ENCODE results near the gene BAHD1.

BAHD1 gene
- total RNA-seq = 49.5 to 66.7 reads per million in 2 donors

GRCh38 chr15:40440743-40441564, at the start of gene BAHD1:
BAHD1 (plus strand) TSS chr15:40440953; CDS start chr15:40458465, 17,512 bp downstream.
- peak; percentile 89 for DNase-seq

- no peak for DNase-seq
These were observed 47.5 kb upstream of the BAHD1 start for GRCh38 chr15:40392986-40393948.

GRCh38 chr15:40397688-40398412, 42.9 kb upstream of the BAHD1 start:
- no peak for DNase-seq

GRCh38 chr15:40398413-40398873, 42.3 kb upstream of the BAHD1 start:
- DNase-seq = no peak

- no peak for DNase-seq
These were observed 41.4 kb upstream of the BAHD1 start for GRCh38 chr15:40399370-40399769.

GRCh38 chr15:40405501-40406381, 35.0 kb upstream of the BAHD1 start, which contains the start of gene IVD:
IVD (plus strand) TSS chr15:40405795; CDS start chr15:40405828, 33 bp downstream.
- DNase-seq = peak; percentile 68

- no peak for DNase-seq
These were observed 33.3 kb upstream of the BAHD1 start for GRCh38 chr15:40407330-40407990.

- DNase-seq = no peak
These were observed 31.4 kb upstream of the BAHD1 start for GRCh38 chr15:40409366-40409765.

- DNase-seq = no peak
These were observed 30.3 kb upstream of the BAHD1 start for GRCh38 chr15:40410476-40410875.

- no peak for DNase-seq
These were observed 28.5 kb upstream of the BAHD1 start for GRCh38 chr15:40412095-40412759.

- DNase-seq = no peak
These were observed 27.7 kb upstream of the BAHD1 start for GRCh38 chr15:40413036-40413435.

GRCh38 chr15:40414816-40415215, 25.9 kb upstream of the BAHD1 start:
- DNase-seq = no peak

GRCh38 chr15:40415226-40415625, 25.5 kb upstream of the BAHD1 start:
- DNase-seq = no peak

- DNase-seq = no peak
These were observed 24.7 kb upstream of the BAHD1 start for GRCh38 chr15:40416056-40416455.

GRCh38 chr15:40418126-40418525, 22.6 kb upstream of the BAHD1 start:
- no peak for DNase-seq

- no peak for DNase-seq
These were observed 20.6 kb upstream of the BAHD1 start for GRCh38 chr15:40420071-40420713.

GRCh38 chr15:40420793-40421192, 20.0 kb upstream of the BAHD1 start:
- no peak for DNase-seq

- DNase-seq = peak; percentile 78
These were observed 19.3 kb upstream of the BAHD1 start for GRCh38 chr15:40421246-40422157.
